Suppressor macrophage treated with lipopolysaccharide for 1 hour (primary cell): Measurements from ENCODE around the gene RNF41.
"Not testable (repeated sequence)": the region's sequence is repeated elsewhere in the genome, so short reads cannot be mapped to it uniquely, and the experiment has no call there.

Source experiments
- DNase-seq, 3 donors: peaks; one replicate each; pipeline ENCODE4 v3.0.0-alpha.2; 2020 to 2022

Gene RNF41

GRCh38 chr12:56208006-56208405, 13.7 kb downstream of the RNF41 start:
- no peak for DNase-seq

DNA sequence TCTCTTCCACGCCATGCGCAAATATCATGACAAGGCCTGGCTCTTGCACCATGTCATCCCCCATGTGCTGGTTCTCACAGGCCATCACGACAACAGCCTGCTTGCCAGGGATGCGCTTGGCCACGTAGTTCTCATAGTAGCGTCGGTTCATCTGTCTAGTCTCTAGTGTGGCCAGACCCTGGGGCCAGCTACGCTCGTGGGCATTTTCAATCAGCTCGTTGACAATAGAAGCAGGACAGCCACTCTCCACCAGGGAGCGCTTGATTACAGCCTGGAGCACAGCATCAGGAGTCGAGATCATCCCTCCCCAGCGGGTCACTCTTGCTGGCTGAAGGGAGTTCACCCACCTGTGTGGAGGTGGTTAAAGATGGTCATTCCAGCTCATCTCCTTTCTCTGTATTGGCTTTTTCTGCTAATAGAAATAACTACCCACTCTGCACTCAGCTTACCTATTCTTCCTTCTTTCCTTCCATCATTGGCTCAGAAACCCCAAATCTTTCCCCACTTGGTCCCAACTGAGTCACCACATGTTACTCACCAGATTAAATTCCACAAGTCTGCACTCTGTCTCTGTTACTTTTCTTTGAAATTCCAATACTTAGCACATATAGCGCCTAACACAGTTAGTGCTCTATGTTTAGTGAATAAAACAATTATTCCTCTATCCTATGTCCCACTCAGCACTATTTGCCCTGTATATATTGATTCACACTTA, 15.1 kb downstream of the RNF41 start:
- peak; percentile 59 to 66 (median 60) for DNase-seq

- DNase-seq: no peak
Observed at GRCh38 chr12:56205445-56205844, 16.3 kb downstream of the RNF41 start.

DNA sequence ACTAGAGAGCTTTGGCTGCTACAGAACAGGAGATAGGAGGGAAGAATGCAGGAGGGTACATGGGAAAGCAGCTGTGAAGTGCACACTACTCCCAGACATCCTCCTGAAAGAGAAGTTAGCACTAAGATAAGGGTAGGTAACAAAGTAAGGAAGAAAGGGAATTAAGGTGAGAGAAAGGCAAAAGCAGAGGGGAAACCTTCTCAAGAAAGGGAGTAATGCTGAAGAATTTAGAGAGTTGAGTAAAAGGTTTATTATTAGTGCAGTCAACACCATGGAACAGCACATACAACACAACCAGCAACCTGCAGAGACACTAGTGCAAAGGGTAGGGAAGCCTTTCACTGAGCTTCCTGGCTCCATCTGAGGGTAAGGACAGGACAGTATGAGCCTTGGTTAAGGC, 17.4 kb downstream of the RNF41 start:
- DNase-seq: no peak

DNA sequence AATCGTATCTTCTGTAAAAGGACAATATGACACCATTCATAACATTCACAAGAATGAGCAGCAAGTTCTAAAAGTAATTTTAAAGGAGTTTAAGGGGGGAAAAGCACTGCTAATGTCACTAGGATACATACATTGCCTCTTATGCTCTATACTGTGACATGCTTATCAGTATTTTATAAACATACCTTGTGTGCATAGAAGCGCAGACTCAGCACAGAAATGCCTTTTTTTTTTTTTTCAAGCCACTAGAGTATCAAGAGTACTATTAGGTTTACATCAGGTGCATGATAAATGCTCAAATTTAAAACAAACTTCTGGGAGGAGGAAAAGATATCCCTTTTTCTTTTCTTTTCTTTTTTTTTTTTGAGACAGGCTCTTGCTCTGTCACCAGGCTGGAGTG, 18.9 kb downstream of the RNF41 start:
- DNase-seq: no peak

- DNase-seq: no peak
Observed at GRCh38 chr12:56202366-56202765, 19.4 kb downstream of the RNF41 start.

- no peak for DNase-seq
Observed at GRCh38 chr12:56198836-56199235, 22.9 kb downstream of the RNF41 start.

DNA sequence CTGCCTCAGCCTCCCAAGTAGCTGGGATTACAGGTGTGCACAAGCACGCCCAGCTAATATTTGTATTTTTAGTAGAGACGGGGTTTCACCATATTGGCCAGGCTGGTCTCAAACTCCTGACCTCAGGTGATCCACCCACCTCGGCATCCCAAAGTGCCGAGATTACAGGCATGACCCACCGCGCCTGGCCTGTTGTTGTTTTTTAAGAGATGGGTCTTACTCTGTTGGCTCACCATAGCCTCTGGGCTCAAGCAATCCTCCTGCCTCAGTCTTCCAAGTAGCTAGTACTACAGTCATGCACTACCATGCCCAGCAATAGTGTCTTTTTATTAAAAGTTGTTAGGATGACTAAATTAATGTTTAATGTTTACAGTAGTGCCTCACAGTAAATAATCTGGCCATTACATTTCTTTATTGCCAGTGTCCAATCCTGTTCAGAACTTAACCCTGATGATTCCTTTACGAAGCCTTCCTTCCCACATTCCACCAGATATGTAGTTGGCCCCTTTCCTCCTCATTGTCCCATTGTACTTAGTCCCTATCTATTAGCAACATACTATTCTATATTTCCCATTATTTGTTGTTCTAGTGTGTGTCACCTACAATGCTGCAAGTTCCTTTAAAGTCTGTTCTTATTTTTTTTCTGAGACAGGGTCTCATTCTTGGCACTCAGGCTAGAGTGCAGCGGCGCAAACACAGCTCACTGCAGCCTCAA, 23.6 kb downstream of the RNF41 start:
- no peak for DNase-seq

- DNase-seq: not testable (repeated sequence)
Observed at GRCh38 chr12:56196818-56197550, 24.7 kb downstream of the RNF41 start.

- peak; percentile 94 to 97 (median 95) for DNase-seq
Observed at GRCh38 chr12:56193025-56193578, 28.6 kb downstream of the RNF41 start.

- DNase-seq: no peak
Observed at GRCh38 chr12:56192582-56192981, 29.1 kb downstream of the RNF41 start.

DNA sequence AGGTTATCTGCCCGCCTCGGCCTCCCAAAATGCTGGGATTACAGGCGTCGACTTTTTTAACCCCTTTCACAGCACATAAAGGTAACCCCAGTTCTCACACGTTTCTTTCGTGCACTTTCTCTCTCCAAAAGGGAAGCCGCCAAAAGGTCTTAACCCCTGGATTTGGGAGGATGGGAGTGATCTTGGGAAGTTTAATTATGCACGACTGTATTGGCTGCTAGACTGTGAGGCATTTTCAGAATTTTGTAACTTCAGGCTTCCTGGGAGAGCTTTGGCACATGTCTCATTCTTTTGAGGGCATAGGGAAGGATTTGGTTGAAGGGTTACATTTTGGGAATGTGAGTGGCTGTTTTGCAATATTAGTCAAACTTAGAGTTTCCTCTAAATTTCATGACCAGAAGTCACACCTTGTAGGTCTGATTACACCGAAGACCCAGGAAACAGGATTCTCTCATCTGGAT, 31.0 kb downstream of the RNF41 start:
- peak in 1 of 3 donors; percentile 4 for DNase-seq

- peak; percentile 78 to 81 (median 79) for DNase-seq
Observed at GRCh38 chr12:56189918-56190694, 31.6 kb downstream of the RNF41 start.

GRCh38 chr12:56189099-56189917, 32.4 kb downstream of the RNF41 start, which contains the start of gene SMARCC2:
Gene SMARCC2 (minus strand): TSS chr12:56189483. CDS start chr12:56189461, 22 bp downstream.
- DNase-seq: peak; percentile 94 to 98 (median 96)

DNA sequence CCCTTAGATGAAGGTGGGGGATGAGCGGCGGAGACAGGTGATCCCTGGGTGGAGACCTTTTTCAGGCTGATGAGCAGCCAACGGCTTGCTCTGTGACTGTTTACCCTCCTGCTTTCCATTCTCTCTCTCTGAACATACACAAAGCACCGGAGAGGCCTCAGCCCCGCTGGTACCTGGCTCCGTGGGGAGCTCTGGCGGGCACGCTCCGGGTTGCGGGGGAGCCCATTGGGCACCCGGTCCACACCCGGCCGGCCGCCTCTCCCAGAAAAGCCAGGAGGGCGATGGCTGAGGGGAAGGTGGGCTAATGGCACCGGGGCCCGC, 33.0 kb downstream of the RNF41 start:
- peak in 1 of 3 donors; percentile 32 for DNase-seq

GRCh38 chr12:56188131-56188777, 33.5 kb downstream of the RNF41 start:
- peak in 1 of 3 donors; percentile 12 for DNase-seq

DNA sequence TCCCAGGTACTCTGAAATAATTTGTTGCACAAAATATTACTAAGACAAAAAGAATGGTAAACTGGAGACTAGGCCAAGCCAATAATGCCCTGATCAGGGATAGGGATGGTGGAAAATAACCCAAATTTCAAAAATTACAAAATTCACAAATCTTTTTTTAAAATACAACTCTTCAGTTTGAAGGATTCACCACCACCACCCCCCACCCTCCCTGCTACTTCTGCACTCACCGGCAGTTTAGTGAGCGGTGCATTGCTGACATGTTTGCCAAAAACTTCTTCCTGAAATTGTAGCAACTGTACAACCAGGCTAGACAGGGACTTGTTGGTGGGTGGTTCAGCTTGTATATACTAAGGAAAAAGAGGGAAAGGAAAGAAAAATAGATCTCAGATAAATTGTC, 34.8 kb downstream of the RNF41 start:
- no peak for DNase-seq

GRCh38 chr12:56178347-56178746, 43.4 kb downstream of the RNF41 start:
- DNase-seq: no peak

DNA sequence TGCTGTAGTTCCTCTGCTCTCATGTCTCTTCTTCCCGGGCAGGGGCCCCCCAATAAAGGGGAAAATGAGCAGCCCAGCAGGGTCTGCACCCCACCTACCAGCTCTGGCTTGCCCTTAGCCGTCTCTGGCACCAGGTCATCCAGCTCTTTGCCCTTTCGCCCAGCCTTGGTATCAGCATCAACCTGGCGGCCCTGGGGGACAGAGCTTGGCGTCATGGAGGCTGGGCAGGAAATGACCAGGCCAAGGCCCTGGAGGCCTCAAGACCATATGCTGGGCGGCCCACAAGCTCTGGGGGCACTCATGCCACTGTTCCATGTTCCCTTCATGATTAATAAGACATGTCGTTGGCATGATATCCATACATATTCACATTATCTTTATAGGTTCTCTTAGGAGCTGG, 48.9 kb downstream of the RNF41 start:
- no peak for DNase-seq

GRCh38 chr12:56169229-56169759, 52.4 kb downstream of the RNF41 start:
- DNase-seq: no peak

- DNase-seq: no peak
Observed at GRCh38 chr12:56165369-56165768, 56.4 kb downstream of the RNF41 start.
